ENCODE results near the gene CHCHD6. TPM values are rescaled to one million over a fixed set of nuclear protein-coding genes. Genes with fewer than 3 reads are reported as not detected.

The CHCHD6 gene
- total RNA-seq, 1 donor from 2014 or later, result 13.1 TPM

DNA sequence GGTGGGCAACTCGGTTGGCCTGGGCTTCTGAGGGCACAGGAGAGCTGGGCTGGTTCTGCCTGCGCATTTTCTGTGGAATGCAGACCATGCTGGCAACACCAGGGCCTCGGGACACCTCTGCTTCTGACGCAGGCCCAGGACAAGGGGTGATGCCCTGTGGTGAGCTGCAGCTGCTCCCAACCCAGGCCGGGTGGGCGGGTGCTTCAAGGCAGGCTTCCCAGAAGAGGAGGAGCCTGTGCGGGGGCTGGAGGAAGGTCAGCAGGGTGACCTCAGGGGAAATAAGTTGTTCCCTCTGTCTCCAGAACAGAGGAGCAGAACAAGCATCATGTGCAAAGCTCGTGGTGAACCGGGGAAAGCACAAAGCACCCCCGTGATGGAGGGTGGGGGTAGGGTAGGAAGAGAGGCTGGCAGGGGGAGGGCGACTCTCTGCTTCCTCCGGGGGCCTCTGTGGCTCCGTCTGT, 267.9 kb downstream of the CHCHD6 start:
- H3K4me3 Mint-ChIP-seq (ENCODE audit: unreplicated experiment), result no peak overlapping the region
- peaks cover 17% of the 10 kb centered on the region for H3K4me1 Mint-ChIP-seq (ENCODE audit: unreplicated experiment)
- DNase-seq (ENCODE audit: extremely low spot score, unreplicated experiment), result no peak
- TF ChIP-seq, protein P1, sequence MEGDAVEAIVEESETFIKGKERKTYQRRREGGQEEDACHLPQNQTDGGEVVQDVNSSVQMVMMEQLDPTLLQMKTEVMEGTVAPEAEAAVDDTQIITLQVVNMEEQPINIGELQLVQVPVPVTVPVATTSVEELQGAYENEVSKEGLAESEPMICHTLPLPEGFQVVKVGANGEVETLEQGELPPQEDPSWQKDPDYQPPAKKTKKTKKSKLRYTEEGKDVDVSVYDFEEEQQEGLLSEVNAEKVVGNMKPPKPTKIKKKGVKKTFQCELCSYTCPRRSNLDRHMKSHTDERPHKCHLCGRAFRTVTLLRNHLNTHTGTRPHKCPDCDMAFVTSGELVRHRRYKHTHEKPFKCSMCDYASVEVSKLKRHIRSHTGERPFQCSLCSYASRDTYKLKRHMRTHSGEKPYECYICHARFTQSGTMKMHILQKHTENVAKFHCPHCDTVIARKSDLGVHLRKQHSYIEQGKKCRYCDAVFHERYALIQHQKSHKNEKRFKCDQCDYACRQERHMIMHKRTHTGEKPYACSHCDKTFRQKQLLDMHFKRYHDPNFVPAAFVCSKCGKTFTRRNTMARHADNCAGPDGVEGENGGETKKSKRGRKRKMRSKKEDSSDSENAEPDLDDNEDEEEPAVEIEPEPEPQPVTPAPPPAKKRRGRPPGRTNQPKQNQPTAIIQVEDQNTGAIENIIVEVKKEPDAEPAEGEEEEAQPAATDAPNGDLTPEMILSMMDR (IDR thresholded peaks at IDR 0.05), result no peak
- peaks cover 13% of the 10 kb centered on the region for H3K9me3 Mint-ChIP-seq (ENCODE audit: unreplicated experiment)
- H3K36me3 Mint-ChIP-seq (ENCODE audit: unreplicated experiment), result peaks cover 3% of the 10 kb centered on the region
- no peak overlapping the region for H3K27ac Mint-ChIP-seq (ENCODE audit: unreplicated experiment)
- no peaks in the 10 kb centered on the region for H3K27me3 Mint-ChIP-seq (ENCODE audit: unreplicated experiment)

DNA sequence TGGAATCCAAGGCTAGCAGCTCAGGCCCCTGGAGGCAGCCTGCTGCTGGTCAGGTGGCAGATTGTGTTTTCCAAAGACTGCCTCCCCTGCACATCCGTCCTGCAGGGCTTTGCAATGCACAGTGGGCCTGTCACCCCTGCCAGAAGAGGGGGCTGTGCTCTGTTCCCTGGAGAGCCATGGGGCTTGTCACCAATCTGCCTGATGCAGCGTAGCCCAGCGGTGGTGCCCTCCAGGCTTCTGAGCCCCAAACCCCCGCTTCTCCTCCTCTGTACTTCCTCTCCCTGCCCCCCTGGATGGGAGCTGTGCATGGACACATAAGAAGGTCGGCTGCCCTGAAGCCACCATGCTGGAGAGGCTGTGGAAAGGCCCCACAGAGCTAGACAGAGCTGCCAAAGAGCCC, 268.8 kb downstream of the CHCHD6 start:
- H3K9me3 Mint-ChIP-seq (ENCODE audit: unreplicated experiment), result peaks cover 13% of the 10 kb centered on the region
- H3K27me3 Mint-ChIP-seq (ENCODE audit: unreplicated experiment), result no peaks in the 10 kb centered on the region
- no peak for DNase-seq (ENCODE audit: extremely low spot score, unreplicated experiment)
- peaks cover 3% of the 10 kb centered on the region for H3K36me3 Mint-ChIP-seq (ENCODE audit: unreplicated experiment)
- no peak overlapping the region for H3K27ac Mint-ChIP-seq (ENCODE audit: unreplicated experiment)
- H3K4me3 Mint-ChIP-seq (ENCODE audit: unreplicated experiment), result no peak overlapping the region
- TF ChIP-seq, protein P1 (IDR thresholded peaks at IDR 0.05), result no peak
- peaks cover 17% of the 10 kb centered on the region for H3K4me1 Mint-ChIP-seq (ENCODE audit: unreplicated experiment)

DNA sequence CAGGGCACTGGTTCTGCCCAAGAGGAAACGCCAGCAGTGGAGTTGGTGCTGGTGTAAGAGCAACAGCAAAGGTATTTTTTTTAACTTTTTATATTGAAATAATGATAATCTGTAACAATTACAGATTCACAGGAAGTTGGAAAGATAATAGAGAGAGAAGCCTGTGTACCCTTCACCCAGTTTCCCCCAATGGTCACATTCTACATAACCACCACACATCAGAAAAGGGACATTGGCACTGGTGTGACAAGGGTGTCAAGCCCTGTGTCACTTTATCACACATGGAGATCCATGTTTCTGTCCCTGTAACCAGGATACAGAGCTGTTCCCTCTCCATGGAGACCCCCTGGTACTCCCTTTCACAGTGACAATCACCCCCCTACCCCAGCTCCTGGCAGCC, 269.8 kb downstream of the CHCHD6 start:
- H3K27me3 Mint-ChIP-seq (ENCODE audit: unreplicated experiment), result no peaks in the 10 kb centered on the region
- peaks cover 3% of the 10 kb centered on the region for H3K36me3 Mint-ChIP-seq (ENCODE audit: unreplicated experiment)
- no peak for DNase-seq (ENCODE audit: extremely low spot score, unreplicated experiment)
- no peak overlapping the region for H3K27ac Mint-ChIP-seq (ENCODE audit: unreplicated experiment)
- no peak overlapping the region for H3K4me3 Mint-ChIP-seq (ENCODE audit: unreplicated experiment)
- H3K9me3 Mint-ChIP-seq (ENCODE audit: unreplicated experiment), result peaks cover 13% of the 10 kb centered on the region
- TF ChIP-seq, protein P1 (IDR thresholded peaks at IDR 0.05), result no peak
- H3K4me1 Mint-ChIP-seq (ENCODE audit: unreplicated experiment), result peaks cover 17% of the 10 kb centered on the region

DNA sequence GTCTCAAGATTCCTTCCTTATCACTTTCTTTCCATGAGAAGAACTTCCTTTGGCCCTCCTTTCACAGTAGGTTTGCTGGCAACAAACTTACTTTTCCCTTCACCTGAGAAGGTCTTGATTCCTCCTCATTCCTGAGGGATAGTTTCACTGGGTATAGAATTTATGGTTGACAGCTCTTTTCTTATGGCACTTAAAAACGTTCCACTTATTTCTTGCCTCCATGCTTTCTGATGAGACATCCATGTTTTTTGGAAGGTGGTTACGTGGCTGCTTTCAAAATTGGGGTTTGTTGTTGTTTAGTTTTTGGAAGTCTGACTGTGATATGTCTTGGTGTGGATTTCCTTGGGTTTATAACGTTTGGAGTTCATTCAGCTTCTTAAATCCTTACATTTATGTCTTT, 270.7 kb downstream of the CHCHD6 start:
- Mint-ChIP-seq H3K4me3 (ENCODE audit: unreplicated experiment) (no peak overlapping the region), H3K4me1 (ENCODE audit: unreplicated experiment) (peaks cover 13% of the 10 kb centered on the region), H3K9me3 (ENCODE audit: unreplicated experiment) (peaks cover 13% of the 10 kb centered on the region), H3K36me3 (ENCODE audit: unreplicated experiment) (peaks cover 3% of the 10 kb centered on the region), H3K27ac (ENCODE audit: unreplicated experiment) (no peak overlapping the region), H3K27me3 (ENCODE audit: unreplicated experiment) (no peaks in the 10 kb centered on the region)
- no peak for DNase-seq (ENCODE audit: extremely low spot score, unreplicated experiment)
- TF ChIP-seq, protein P1 (IDR thresholded peaks at IDR 0.05), result no peak

DNA sequence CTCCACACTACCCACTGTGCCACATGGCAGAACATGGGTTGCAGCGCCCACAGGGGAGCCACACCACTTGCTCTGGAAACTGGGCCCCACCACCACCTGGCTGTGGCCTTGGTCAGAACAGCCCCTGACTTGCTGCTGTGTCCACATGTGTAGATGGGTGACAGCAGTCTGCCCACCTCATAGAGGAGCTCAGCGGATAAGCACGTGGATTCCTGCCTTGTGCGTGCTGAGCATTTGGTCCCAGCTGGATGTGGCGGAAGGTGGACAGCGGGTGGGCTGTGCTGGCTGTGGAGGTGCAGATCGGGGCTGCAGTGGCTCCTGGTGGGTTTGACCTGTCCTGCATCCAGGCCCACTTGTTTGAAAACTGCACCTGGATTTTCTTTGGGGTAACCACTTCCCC, 272.9 kb downstream of the CHCHD6 start:
- Mint-ChIP-seq H3K27ac (ENCODE audit: unreplicated experiment) (no peak overlapping the region), H3K9me3 (ENCODE audit: unreplicated experiment) (peaks cover 13% of the 10 kb centered on the region)
- DNase-seq (ENCODE audit: extremely low spot score, unreplicated experiment), result no peak

More for the DNA sequence above, 272.9 kb downstream of the CHCHD6 start:
- peaks cover 3% of the 10 kb centered on the region for H3K36me3 Mint-ChIP-seq (ENCODE audit: unreplicated experiment)
- H3K4me1 Mint-ChIP-seq (ENCODE audit: unreplicated experiment), result peaks cover 4% of the 10 kb centered on the region
- no peaks in the 10 kb centered on the region for H3K27me3 Mint-ChIP-seq (ENCODE audit: unreplicated experiment)
- TF ChIP-seq, protein P1 (IDR thresholded peaks at IDR 0.05), result no peak
- no peak overlapping the region for H3K4me3 Mint-ChIP-seq (ENCODE audit: unreplicated experiment)
